ENCODE measurements around the gene PPFIA1. TPM values are rescaled to one million over a fixed set of nuclear protein-coding genes. Genes with fewer than 3 reads are reported as not detected.

PPFIA1 gene
- total and polyA plus RNA-seq, 4 donors: 19.0 to 74.7 (median 49.0) TPM

DNA sequence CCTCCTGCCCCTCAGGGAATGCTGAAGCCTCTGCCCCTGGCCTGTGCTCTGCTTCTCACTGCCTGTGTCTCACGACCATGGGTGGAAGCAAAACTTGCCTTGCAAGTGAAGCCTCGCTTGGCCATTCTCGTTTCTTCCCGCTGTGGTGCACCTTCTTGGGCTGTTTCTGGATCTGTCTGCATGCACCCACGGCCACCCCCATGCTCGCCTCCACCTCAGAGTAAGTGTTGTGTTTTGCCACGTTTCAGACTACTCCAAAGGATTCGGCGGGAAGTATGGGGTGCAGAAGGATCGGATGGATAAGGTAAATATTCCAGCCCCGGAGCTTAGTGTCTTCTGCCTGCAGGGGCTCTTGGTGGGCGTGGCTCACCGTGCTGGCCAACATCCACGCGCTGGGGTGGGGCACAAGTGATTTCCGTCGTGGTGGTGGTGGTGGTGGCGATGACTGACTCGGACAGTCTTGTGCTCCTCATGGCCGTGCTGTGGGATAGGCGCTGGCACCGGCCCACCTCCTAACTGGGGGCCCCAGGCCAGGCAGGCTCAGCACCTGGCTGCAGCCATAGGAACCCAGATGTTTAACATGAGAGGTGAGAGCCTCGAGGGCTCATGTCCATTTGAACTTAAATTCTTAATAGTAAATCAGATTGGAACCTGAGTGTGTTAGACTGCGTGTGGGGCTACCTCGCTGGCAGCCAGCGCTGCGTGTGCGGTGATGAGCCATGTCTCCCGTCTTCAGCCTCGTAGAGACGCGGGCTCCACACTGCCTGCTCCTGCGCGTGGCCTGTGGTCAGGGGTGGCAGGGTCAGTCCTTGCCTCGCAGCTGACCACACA lies 152.4 kb downstream of the PPFIA1 start:
- Histone ChIP-seq H3K9me3 (ENCODE audit: control insufficient read depth, low read length) (no peaks in the 10 kb centered on the region), H3K27me3 (ENCODE audit: control insufficient read depth in 1 of 2, insufficient read depth in 2 of 2, low read length in 1 of 2) (no peaks in the 10 kb centered on the region), H3K4me1 (ENCODE audit: control insufficient read depth in 1 of 2, insufficient read depth in 2 of 2, low read length in 2 of 2) (no peaks in the 10 kb centered on the region), H3K4me3 (ENCODE audit: low read length in 2 of 2) (no peak overlapping the region), H3K27ac (ENCODE audit: low read depth in 1 of 2, low read length in 2 of 2) (no peak overlapping the region), H3K36me3 (ENCODE audit: control insufficient read depth in 1 of 2, insufficient read depth in 2 of 2, low read length in 1 of 2) (peaks cover 7 to 20% of the 10 kb centered on the region in 2 donors)
- DNase-seq: no peak
- intact Hi-C loops (cut with DNase I): no loop called here
- ATAC-seq (ENCODE audit: low FRiP score): no peak
- WGBS, 2 donors: 91% methylated on average over 35 of the region's 35 CpGs

- 91% methylated on average over 34 of the region's 34 CpGs for WGBS, 2 donors
- DNase-seq: no peak
- intact Hi-C loops (cut with DNase I): no loop called here
- peaks cover 5 to 17% of the 10 kb centered on the region in 2 donors for H3K36me3 ChIP-seq (ENCODE audit: control insufficient read depth in 1 of 2, insufficient read depth in 2 of 2, low read length in 1 of 2)
- no peak overlapping the region for H3K4me3 ChIP-seq (ENCODE audit: low read length in 2 of 2)
- H3K4me1 ChIP-seq (ENCODE audit: control insufficient read depth in 1 of 2, insufficient read depth in 2 of 2, low read length in 2 of 2): no peaks in the 10 kb centered on the region
- H3K27me3 ChIP-seq (ENCODE audit: control insufficient read depth in 1 of 2, insufficient read depth in 2 of 2, low read length in 1 of 2): no peaks in the 10 kb centered on the region
- no peak for ATAC-seq (ENCODE audit: low FRiP score)
- H3K27ac ChIP-seq (ENCODE audit: low read depth in 1 of 2, low read length in 2 of 2): no peak overlapping the region
- H3K9me3 ChIP-seq (ENCODE audit: control insufficient read depth, low read length): no peaks in the 10 kb centered on the region
Observed at GRCh38 chr11:70423523-70424505, 153.3 kb downstream of the PPFIA1 start.

DNA sequence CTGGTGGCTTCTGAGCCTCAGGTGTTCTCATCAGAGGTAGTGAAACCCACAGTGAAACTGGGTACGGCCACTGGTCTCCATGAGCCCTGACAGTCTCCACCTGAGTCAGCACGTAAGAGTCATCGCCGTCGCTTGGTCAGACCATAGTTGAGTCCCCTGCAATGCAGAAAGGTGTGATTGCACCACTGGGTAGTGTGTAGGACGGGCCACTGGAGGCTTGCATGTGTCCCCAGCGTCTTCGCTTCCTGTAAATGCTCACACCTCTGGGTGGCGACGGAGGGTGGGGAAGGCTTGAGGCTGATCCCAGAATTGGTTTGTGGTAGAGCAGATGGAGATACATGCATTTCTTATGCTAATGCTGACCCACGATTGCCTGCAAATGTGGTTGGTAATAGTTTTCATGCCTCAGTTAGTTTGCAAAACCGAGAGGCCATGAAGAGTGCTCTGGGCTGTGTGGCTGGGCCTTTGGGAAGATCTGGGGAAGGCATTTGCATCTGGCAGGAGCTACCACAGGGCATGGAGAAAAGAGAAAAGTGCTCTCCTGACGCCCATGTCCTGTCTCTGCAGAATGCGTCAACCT lies 154.4 kb downstream of the PPFIA1 start:
- peaks cover 5 to 22% of the 10 kb centered on the region in 2 donors for H3K36me3 ChIP-seq (ENCODE audit: control insufficient read depth in 1 of 2, insufficient read depth in 2 of 2, low read length in 1 of 2)
- intact Hi-C loops (cut with DNase I): no loop called here
- no peak overlapping the region for H3K4me3 ChIP-seq (ENCODE audit: low read length in 2 of 2)
- H3K9me3 ChIP-seq (ENCODE audit: control insufficient read depth, low read length): no peaks in the 10 kb centered on the region
- H3K27me3 ChIP-seq (ENCODE audit: control insufficient read depth in 1 of 2, insufficient read depth in 2 of 2, low read length in 1 of 2): no peaks in the 10 kb centered on the region
- H3K27ac ChIP-seq (ENCODE audit: low read depth in 1 of 2, low read length in 2 of 2): no peak overlapping the region
- DNase-seq: no peak
- WGBS, 2 donors: 93 to 96% methylated on average over 14 of the region's 14 CpGs
- no peak for ATAC-seq (ENCODE audit: low FRiP score)
- no peaks in the 10 kb centered on the region for H3K4me1 ChIP-seq (ENCODE audit: control insufficient read depth in 1 of 2, insufficient read depth in 2 of 2, low read length in 2 of 2)

DNA sequence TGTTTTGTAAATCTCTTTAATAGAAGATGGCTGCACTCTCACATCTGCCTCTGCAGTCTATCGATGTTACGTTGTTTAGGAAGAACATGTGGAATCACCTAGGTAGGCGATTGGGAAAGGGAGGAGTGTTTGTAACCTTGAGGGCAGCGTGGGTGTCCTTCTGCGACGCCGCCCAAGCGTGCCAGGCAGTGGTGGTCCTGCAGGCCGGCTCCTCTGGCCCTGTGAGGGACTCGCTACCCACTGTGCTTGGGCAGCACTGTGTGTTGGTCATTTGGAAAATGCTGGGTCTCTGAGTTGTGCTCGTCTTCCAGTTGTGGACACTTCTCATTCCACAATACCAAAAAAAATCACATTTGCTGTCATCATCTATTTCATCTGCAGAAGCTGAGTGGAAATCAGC lies 156.9 kb downstream of the PPFIA1 start:
- H3K36me3 ChIP-seq (ENCODE audit: control insufficient read depth in 1 of 2, insufficient read depth in 2 of 2, low read length in 1 of 2): peaks cover 5 to 15% of the 10 kb centered on the region in 2 donors
- no peaks in the 10 kb centered on the region for H3K4me1 ChIP-seq (ENCODE audit: control insufficient read depth in 1 of 2, insufficient read depth in 2 of 2, low read length in 2 of 2)
- no peak overlapping the region for H3K4me3 ChIP-seq (ENCODE audit: low read length in 2 of 2)
- intact Hi-C loops (cut with DNase I): no loop called here
- no peak overlapping the region for H3K27ac ChIP-seq (ENCODE audit: low read depth in 1 of 2, low read length in 2 of 2)
- no peaks in the 10 kb centered on the region for H3K9me3 ChIP-seq (ENCODE audit: control insufficient read depth, low read length)
- no peak for DNase-seq
- H3K27me3 ChIP-seq (ENCODE audit: control insufficient read depth in 1 of 2, insufficient read depth in 2 of 2, low read length in 1 of 2): no peaks in the 10 kb centered on the region
- no peak for ATAC-seq (ENCODE audit: low FRiP score)
- WGBS, 2 donors: 63 to 70% methylated on average over 11 of the region's 11 CpGs

DNA sequence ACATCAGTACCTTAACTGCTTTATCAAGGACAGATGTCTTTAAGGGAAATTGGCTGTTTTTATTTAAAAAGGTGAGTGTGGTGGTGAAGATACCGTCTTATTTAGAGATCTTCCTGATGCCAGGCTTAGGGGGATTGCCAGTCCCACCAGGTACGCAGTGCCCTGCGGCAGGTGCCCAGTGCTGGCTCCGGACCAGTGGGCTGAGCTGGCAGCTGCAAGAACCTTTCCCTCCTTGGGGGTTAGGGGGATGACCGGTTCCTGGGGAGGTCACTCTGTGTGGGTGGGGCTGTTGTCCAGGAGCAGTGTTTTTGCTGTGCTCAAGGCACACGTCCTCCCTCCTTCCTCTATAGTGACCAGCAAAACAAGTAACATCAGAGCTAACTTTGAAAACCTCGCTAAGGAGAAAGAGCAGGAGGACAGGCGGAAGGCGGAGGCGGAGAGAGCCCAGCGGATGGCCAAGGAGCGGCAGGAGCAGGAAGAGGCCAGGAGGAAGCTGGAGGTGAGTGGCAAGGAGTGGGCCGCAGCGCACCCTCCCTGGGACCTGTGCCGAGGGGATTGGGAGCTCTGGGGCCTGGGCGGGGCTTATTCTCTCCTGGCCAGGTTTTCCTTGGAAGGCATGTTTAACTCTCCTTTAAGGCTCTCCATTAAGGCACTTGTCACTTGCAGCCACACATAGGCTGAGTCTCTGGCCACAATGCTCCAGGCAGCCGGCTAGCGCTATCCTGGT lies 158.4 kb downstream of the PPFIA1 start:
- H3K4me3 ChIP-seq (ENCODE audit: low read length in 2 of 2): no peak overlapping the region
- H3K27ac ChIP-seq (ENCODE audit: low read depth in 1 of 2, low read length in 2 of 2): no peak overlapping the region
- H3K9me3 ChIP-seq (ENCODE audit: control insufficient read depth, low read length): no peaks in the 10 kb centered on the region
- 94 to 95% methylated on average over 18 of the region's 18 CpGs for WGBS, 2 donors
- no peaks in the 10 kb centered on the region for H3K4me1 ChIP-seq (ENCODE audit: control insufficient read depth in 1 of 2, insufficient read depth in 2 of 2, low read length in 2 of 2)
- intact Hi-C loops (cut with DNase I): no loop called here
- ATAC-seq (ENCODE audit: low FRiP score): no peak
- no peaks in the 10 kb centered on the region for H3K27me3 ChIP-seq (ENCODE audit: control insufficient read depth in 1 of 2, insufficient read depth in 2 of 2, low read length in 1 of 2)
- peaks cover 4 to 21% of the 10 kb centered on the region in 2 donors for H3K36me3 ChIP-seq (ENCODE audit: control insufficient read depth in 1 of 2, insufficient read depth in 2 of 2, low read length in 1 of 2)
- DNase-seq: no peak

- ATAC-seq (ENCODE audit: low FRiP score) (no peak), DNase-seq (no peak)
- no peaks in the 10 kb centered on the region for H3K4me1 ChIP-seq (ENCODE audit: control insufficient read depth in 1 of 2, insufficient read depth in 2 of 2, low read length in 2 of 2)
- WGBS, 2 donors: 83 to 85% methylated on average over 8 of the region's 8 CpGs
- no peak overlapping the region for H3K27ac ChIP-seq (ENCODE audit: low read depth in 1 of 2, low read length in 2 of 2)
- peaks cover 5 to 22% of the 10 kb centered on the region in 2 donors for H3K36me3 ChIP-seq (ENCODE audit: control insufficient read depth in 1 of 2, insufficient read depth in 2 of 2, low read length in 1 of 2)
- no peaks in the 10 kb centered on the region for H3K27me3 ChIP-seq (ENCODE audit: control insufficient read depth in 1 of 2, insufficient read depth in 2 of 2, low read length in 1 of 2)
- intact Hi-C loops (cut with DNase I): no loop called here
- H3K9me3 ChIP-seq (ENCODE audit: control insufficient read depth, low read length): no peaks in the 10 kb centered on the region
- H3K4me3 ChIP-seq (ENCODE audit: low read length in 2 of 2): no peak overlapping the region
Observed at GRCh38 chr11:70429428-70429705, 158.9 kb downstream of the PPFIA1 start.

DNA sequence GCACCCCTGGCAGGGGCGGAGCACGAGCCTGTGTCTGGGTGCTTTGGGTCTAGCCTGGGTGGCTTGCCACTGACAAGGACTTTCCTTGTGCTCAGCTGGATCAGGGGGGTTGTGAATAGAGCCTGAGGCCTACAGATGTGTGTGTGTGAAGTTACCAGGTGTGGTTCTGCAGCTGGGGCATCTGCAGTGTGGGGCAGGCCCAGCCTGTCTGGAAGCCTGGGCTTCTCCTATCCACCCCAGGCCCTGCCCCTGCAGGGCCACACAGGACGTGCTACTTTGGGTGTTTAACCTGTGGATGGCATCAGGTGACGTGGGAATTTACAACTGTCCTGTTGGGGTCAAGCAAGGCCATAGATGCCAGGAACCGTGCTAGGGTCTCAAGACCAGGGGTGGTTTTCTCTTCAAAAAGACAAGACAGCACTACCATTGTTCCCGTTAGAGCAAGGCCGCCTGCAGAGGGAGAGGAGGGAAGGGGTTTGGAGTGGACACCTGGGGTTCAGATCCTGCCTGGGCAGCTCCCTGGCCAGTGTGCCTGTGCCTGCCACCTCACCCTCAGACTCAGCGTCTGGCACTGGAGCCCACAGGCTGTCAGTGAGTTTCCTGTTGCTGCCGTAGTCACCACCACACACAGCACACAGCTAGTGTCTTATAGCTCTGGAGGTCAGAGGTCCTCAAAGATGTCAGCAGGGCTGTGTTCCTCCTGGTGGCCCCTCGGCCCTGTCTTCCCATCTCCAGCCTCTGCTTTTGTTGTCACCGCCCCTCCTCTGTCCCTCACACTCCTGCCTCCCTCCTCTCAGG lies 159.4 kb downstream of the PPFIA1 start:
- 81 to 89% methylated on average over 11 of the region's 11 CpGs for WGBS, 2 donors
- peaks cover 5 to 21% of the 10 kb centered on the region in 2 donors for H3K36me3 ChIP-seq (ENCODE audit: control insufficient read depth in 1 of 2, insufficient read depth in 2 of 2, low read length in 1 of 2)

More for the DNA sequence above, 159.4 kb downstream of the PPFIA1 start:
- DNase-seq: no peak
- H3K4me3 ChIP-seq (ENCODE audit: low read length in 2 of 2): no peak overlapping the region
- no peak for ATAC-seq (ENCODE audit: low FRiP score)
- intact Hi-C loops (cut with DNase I): no loop called here
- no peaks in the 10 kb centered on the region for H3K4me1 ChIP-seq (ENCODE audit: control insufficient read depth in 1 of 2, insufficient read depth in 2 of 2, low read length in 2 of 2)
- H3K27ac ChIP-seq (ENCODE audit: low read depth in 1 of 2, low read length in 2 of 2): no peak overlapping the region
- no peaks in the 10 kb centered on the region for H3K9me3 ChIP-seq (ENCODE audit: control insufficient read depth, low read length)
- H3K27me3 ChIP-seq (ENCODE audit: control insufficient read depth in 1 of 2, insufficient read depth in 2 of 2, low read length in 1 of 2): no peaks in the 10 kb centered on the region

Data from aorta (tissue), 5 donors.